HAP-1 (cell line): ENCODE results near the gene TACC3.

ENCODE experiments used
- DNase-seq, 2 experiments: peaks; one replicate each; pipeline ENCODE4 v3.0.0-alpha.2; 2016 to 2020; ENCODE audit warnings: low spot score in 2 of 2
- H3K27me3 ChIP-seq: fragments of 250-450 bp; sonication (Bioruptor Pico); 2 replicates; pipeline ENCODE4 v1.5.1; 2020; ENCODE audit warnings: low read depth, mild to moderate bottlenecking, moderate library complexity
- H3K36me3 ChIP-seq: fragments of 250-450 bp; sonication (Bioruptor Pico); replicated peaks from 2 replicates; pipeline ENCODE4 v1.5.1; 2020; ENCODE audit warnings: mild to moderate bottlenecking
- H3K4me1 ChIP-seq: fragments of 250-450 bp; sonication (Bioruptor Pico); 2 replicates; pipeline ENCODE4 v1.5.1; 2020; ENCODE audit warnings: mild to moderate bottlenecking
- H3K4me3 ChIP-seq: fragments of 250-450 bp; sonication (Bioruptor Pico); 2 replicates; pipeline ENCODE4 v1.5.1; 2020; ENCODE audit warnings: mild to moderate bottlenecking, moderate library complexity
- H3K9me3 ChIP-seq: fragments of 250-450 bp; sonication (Bioruptor Pico); 2 replicates; pipeline ENCODE4 v1.5.1; 2020; ENCODE audit warnings: mild to moderate bottlenecking, moderate library complexity
- in situ Hi-C: fragments of 300-500 bp; cut with MboI; formaldehyde crosslinking; loops from 3 replicates; pipeline ENCODE4 v1.14.3; 2020; ENCODE audit warnings: low sequenced_read_pairs, inconsistent platforms, mixed read lengths

Gene TACC3

DNA sequence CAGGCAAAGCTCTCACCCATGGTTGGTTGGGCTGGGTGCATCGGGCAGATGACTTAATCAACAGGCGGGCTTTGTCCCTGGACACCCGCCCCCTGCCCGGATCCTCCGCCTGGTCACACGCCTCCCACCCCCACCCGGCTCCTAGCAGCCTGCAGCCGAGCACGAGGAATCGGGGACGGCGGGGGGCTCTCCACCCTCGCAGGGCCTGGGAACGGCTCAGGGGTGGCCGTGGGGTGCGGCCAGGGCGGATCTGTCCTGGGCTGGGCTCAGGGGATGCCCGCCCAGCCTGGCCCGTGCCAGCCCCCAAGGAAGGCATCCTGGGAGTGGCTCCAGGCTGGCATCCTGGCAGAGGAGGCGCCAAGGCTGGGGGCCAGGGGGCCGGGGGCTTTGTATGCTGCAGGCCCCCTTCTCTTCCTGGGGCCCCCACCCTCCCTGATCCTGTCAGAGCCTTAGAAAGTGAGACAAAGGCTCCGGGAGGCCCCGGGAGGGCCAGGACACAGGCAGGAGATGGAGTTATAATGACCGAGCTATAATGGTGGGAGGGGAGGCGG, 39.3 kb downstream of the TACC3 start:
- H3K4me1 ChIP-seq, result peaks cover 8% of the 10 kb centered on the region
- in situ Hi-C loops, result no loop called here
- no peak for DNase-seq
- no peaks in the 10 kb centered on the region for H3K36me3 ChIP-seq
- no peaks in the 10 kb centered on the region for H3K27me3 ChIP-seq
- H3K4me3 ChIP-seq, result no peak overlapping the region
- H3K9me3 ChIP-seq, result no peaks in the 10 kb centered on the region

DNA sequence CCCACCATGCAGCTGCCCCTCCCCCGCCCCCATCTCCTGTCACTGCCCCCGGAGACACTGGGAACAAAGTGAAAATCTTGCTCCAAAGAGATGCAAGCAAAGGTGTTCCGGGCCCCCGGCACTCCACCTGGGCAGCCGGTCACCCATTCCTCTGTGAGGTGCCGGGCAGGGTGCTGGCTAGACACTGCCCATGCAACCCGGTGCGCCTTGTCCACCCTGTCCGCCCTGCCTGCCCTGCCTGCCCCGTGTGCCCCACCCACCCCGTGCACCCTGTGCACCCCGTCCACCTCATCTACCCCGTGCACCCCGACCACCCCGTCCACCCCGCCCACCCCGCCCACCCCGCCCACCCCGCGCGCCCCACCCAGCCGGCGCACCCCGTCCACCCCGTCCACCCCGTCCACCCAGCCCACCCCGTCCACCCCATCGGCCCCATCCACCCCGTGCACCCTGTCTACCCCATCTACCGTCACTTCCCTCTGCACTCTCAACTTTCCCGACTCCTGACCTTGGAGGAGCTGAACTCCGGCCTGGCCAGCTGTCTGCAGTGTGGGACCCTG, 39.9 kb downstream of the TACC3 start:
- peaks cover 8% of the 10 kb centered on the region for H3K4me1 ChIP-seq
- H3K27me3 ChIP-seq, result no peaks in the 10 kb centered on the region
- no peak overlapping the region for H3K4me3 ChIP-seq
- in situ Hi-C loops, result no loop called here
- no peaks in the 10 kb centered on the region for H3K36me3 ChIP-seq
- DNase-seq, result no peak
- H3K9me3 ChIP-seq, result no peaks in the 10 kb centered on the region

DNA sequence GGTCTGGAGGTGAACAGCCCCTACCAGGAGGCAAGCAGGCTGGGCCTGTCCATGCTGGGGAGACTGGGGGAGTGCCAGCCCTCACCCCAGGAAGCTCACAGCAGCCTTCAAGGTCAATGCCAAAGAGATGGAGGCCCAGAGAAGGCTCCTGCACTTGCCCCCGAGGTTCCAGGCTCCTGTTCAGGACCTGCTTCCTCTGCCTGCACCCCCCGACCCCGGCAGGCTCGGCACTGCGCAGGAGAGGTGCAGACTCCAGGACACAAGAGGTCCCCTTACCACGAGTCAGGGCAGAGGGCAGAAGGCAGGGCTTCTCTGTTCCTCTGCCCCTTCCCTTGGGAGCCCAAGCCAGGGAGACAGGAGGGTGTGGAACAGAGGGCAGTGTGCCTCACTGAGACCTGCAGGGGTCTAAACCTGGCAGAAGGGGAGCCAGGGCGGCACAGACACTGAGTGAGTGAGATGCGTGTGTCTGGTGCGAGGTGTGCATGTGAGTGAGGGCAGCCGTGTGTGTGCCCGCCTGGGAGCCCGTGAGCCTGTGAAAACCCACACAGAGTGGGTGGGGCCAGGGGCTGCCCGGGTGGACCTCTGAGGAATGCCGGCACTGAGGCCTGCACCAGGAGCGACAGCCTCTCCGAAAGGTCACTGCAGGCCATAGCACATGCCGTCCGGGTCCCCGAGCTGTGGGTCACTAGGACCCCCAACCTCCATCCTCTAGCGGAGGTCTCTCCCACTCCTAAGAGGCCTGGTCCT, 41.1 kb downstream of the TACC3 start:
- peaks cover 15% of the 10 kb centered on the region for H3K4me1 ChIP-seq

DNA sequence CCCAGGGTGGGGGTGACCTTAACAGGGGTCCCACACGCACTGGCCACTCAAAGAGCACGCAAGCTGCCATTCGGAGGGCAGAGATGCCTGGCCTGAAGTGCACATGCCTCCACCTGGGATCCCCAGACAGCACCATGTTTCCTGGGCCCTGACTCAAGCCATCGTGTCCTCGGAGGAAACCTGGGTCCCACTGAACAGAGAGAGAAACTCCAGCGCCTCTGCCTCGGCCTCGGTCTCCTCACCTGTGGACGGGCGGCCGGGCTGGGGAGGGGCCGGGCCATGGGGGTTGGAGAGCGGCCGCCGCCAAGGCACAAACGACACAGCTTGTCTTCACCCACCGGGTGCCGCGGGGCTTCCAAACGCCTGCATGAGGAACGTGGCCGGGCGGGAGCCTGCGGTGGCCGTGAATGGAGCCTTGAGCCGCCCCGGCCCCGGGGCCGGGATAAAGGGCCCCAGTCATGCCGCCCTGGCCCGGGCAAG, 41.8 kb downstream of the TACC3 start:
- H3K4me3 ChIP-seq, result no peak overlapping the region

More for the DNA sequence above, 41.1 kb downstream of the TACC3 start:
- H3K4me3 ChIP-seq, result no peak overlapping the region
- no peaks in the 10 kb centered on the region for H3K27me3 ChIP-seq
- in situ Hi-C loops, result no loop called here
- no peak for DNase-seq
- H3K9me3 ChIP-seq, result no peaks in the 10 kb centered on the region
- H3K36me3 ChIP-seq, result no peaks in the 10 kb centered on the region

DNA sequence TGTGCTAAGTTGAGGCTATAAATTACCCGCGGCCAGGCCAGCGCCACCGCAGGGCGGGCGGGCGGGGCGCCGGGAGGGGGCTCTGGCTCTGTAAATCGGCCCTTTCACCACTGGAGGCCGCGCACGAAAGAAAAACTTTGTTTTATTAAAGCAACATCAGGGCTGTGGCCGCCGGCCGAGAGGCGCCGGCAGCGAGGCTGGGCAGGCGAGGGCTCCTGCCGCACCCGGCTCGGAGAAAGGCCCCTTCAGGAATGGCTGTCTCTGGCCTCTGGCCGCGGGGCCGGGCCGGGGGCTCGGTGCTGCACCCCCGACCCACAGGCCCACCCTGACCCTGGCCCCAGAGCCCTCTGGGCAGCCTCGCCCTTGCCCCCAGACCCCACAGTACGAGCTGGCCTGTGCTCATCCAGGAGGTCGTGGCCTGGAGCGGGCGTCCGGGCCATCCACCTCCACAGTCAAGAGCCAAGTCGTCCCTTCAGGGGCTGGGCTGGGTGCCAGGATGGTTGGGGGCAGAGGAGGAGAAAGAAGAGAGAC, 42.3 kb downstream of the TACC3 start:
- no peaks in the 10 kb centered on the region for H3K27me3 ChIP-seq
- peak; percentile 56 to 81 for DNase-seq
- no peak overlapping the region for H3K4me3 ChIP-seq
- H3K36me3 ChIP-seq, result no peaks in the 10 kb centered on the region
- in situ Hi-C loops, result no loop called here
- H3K4me1 ChIP-seq, result peaks cover 19% of the 10 kb centered on the region
- H3K9me3 ChIP-seq, result no peaks in the 10 kb centered on the region

More for the DNA sequence above, 41.8 kb downstream of the TACC3 start:
- Histone ChIP-seq H3K4me1 (peaks cover 17% of the 10 kb centered on the region), H3K9me3 (no peaks in the 10 kb centered on the region), H3K27me3 (no peaks in the 10 kb centered on the region), H3K36me3 (no peaks in the 10 kb centered on the region)
- no peak for DNase-seq
- in situ Hi-C loops, result no loop called here

DNA sequence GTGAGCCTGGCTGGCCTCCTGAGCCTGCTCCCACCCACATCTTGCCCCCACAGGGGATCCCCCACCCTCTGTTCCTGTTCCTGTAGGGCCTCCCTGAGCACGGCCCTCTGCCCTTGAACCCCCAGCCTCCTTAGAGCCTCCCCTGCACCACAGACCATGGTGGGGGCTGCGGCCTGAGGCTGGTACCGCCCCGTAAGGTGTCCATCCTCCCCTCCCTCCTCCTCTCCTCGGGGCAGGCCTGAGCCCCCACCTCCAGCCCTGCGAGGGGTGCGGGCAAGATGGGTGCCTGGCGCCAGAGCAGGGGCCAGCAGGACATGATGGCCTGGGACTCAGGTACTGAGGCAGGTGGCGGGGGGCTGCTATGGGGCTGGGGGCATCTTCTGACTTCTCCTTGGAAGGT, 43.3 kb downstream of the TACC3 start:
- in situ Hi-C loops, result no loop called here
- Histone ChIP-seq H3K4me3 (no peak overlapping the region), H3K36me3 (no peaks in the 10 kb centered on the region), H3K4me1 (peaks cover 19% of the 10 kb centered on the region), H3K27me3 (no peaks in the 10 kb centered on the region), H3K9me3 (no peaks in the 10 kb centered on the region)
- no peak for DNase-seq

DNA sequence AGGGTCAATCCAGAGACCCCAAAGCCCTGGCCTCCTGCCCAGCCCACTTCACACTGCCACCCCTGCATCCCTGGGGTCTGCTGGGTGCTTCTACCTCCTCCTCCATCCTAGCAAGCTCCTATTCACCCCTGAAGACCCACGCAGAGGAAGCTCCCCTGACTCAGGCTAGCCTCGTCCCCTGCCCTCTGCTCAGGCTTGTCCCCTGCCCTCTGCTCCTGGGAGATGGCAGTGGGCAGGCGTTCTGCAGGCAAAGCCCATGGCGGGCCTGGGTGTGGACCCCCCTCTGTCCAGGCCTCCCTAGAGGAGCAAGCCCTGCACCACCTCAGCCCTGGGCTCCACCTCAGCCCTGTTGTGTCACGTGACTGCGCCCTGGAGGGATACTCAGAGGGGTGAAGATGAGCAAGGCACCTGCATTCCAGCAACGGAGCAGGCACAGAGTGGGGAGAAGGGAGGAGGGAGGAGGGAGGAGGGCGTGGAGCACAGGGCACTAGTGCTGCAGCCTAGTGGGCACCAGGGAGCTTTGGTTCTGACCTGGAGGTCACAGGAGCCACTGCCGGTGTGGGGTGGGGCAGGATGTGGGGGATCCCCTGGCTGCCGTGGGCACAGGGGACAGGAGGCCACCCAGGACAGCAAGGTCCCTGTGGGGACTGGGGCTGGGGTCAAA, 44.2 kb downstream of the TACC3 start:
- no peaks in the 10 kb centered on the region for H3K9me3 ChIP-seq
- H3K4me1 ChIP-seq, result peaks cover 23% of the 10 kb centered on the region
- H3K27me3 ChIP-seq, result no peaks in the 10 kb centered on the region
- DNase-seq, result no peak
- in situ Hi-C loops, result no loop called here
- H3K4me3 ChIP-seq, result no peak overlapping the region
- no peaks in the 10 kb centered on the region for H3K36me3 ChIP-seq

DNA sequence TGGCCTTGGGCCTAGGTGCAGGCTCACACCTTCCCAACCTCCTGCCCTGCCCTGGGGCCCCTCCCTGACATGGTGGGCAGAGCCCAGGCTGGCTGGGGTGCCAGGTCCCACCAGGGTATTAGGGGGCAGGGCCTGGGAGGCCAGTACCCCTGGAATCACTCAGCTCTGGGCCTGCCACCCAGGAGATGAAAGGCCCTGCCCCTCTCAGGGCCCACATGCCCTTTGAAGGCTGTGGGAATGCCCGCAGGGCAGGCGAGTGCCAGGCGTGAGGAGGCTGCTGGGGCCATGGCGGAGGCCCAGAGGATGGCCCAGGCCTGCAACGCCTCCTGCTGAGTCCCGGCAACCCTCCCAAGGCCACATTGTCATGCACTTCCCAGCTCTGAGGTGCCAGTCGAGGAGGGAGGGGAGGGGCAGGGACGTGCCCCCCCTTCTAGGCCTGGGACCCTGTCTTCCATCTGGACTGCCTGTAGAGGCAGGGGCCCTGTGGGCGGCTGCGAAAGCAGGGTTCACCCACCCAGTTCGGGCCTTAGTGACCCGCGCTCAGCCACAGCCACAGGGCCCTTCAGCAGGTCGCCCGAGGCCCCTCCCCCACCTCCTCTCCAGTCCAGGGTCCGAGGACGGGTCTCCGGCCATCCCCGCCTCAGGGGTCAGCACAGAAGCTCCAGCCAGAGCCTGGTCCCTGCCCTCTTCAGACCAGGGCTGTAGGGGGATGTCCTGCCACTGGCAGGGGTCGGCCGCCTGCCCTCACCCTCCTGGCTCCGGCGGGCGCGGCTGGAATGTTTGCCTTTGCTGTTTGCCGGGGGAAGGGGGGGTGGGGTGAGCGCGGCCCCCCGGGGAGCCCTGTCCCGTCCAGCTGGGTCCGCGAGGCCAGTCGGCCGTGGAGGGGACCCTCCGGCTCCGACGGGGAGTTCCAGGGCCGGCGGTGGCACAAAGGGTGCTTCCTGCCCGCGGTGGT, 45.1 kb downstream of the TACC3 start:
- Histone ChIP-seq H3K4me1 (peaks cover 23% of the 10 kb centered on the region), H3K9me3 (no peaks in the 10 kb centered on the region), H3K36me3 (no peaks in the 10 kb centered on the region), H3K4me3 (peak overlapping the region; percentile 10), H3K27me3 (no peaks in the 10 kb centered on the region)
- peak in 1 of 2 experiments; percentile 56 for DNase-seq
- in situ Hi-C loops, result no loop called here

DNA sequence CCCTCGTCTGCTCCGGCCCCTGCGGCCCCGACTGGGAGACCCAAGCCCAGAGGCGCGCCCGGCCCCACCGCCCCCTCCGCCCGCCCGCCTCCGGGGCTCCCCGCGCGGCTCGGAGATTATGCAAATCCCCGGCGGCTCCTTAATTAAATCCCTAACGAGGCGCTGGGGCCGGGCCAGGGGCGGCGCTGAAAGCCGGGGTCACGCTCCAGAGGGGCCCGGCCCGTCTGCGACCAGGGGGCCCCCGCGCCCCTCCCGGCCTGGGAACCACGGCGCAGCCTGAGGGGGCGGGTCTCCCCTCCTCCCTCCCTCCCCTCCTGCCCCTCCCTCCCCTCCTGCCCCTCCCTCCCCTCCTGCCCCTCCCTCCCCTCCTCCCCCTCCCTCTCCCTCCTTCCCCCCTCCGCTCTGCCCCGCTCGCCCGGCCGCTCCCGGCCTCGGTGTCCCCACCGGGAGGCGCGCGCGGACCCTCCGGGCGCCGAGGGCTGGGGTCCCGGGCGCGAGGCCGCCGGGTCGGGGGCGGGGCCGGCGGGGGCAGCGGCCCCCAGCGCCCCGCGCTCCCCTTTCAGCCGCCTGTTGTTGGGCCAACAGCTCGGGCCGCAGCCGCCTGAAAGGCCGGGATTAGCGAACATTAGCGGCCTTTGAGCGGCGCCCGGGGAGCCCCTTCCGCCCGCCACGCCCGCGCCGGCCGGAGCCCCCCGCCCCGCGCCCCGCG, 45.9 kb downstream of the TACC3 start:
- H3K4me3 ChIP-seq, result peak overlapping the region; percentile 10
- H3K9me3 ChIP-seq, result no peaks in the 10 kb centered on the region
- no peaks in the 10 kb centered on the region for H3K27me3 ChIP-seq
- H3K4me1 ChIP-seq, result peaks cover 23% of the 10 kb centered on the region
- in situ Hi-C loops, result no loop called here
- peak; percentile 22 to 76 for DNase-seq
- no peaks in the 10 kb centered on the region for H3K36me3 ChIP-seq

DNA sequence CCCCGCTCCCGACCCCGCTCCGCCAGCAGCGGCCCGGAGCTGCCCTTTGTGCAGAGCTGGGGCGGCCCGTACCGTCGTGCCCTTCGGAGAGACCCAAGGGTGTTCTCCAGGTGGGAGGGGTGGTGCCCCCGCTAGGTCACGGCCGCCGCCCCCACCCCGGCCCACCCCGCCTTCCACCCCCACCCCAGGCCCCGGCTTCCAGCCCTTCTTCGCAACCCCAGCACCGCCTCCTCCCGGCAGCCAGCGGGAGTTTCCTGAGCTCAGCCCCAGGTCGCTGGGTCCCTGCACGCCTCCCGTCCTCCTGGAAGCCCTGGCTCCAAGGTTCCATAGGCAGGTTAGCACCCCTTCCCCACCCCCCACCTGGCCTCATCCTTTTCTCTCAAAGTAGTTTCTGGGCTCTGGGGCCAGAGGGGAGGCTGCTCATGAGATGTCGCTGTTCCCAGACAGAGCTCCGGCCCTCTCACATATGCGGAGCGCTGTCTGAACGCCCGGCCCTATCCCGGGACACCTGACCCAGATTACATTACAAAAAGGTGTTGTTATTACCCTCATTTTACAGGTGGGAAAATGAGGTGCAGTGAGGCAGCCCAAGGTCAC, 46.5 kb downstream of the TACC3 start:
- Histone ChIP-seq H3K4me3 (peak overlapping the region; percentile 13), H3K4me1 (peaks cover 23% of the 10 kb centered on the region), H3K36me3 (no peaks in the 10 kb centered on the region), H3K27me3 (no peaks in the 10 kb centered on the region), H3K9me3 (no peaks in the 10 kb centered on the region)
- peak; percentile 34 to 81 for DNase-seq
- in situ Hi-C loops, result no loop called here

DNA sequence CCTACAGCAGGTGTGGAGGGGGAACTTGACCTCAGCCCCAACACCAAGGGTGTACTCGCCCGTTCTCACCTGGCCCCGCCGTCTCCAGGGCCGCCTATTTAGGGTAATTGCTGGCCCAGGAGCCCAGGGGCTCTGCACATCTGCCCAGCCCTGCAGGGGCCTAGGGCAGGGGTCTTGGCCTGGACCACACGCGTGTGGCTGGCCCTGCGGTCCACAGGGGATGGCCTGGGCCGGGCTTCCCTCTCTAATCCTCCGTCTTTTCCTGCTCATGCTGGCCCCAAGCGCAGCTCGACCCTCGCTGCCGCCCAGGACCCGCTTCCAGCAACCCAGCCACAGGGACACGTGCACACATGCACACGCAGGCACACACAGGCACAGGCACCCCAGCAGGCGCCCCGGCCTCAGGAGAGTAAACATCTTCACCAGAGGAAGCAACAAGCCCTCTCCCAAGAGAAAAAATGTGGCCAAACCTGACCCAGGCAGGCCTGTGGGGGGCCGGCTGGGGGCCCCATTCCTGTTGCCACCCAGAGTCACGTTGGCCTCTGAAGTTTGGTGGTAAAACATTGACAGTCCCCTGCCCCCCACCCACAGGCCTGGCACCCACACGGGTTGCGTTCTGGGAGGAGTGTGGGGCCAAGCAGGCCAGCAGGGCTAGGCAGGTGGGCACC, 47.2 kb downstream of the TACC3 start:
- H3K36me3 ChIP-seq, result no peaks in the 10 kb centered on the region
- H3K27me3 ChIP-seq, result no peaks in the 10 kb centered on the region
- H3K4me3 ChIP-seq, result peak overlapping the region; percentile 13; the same call in 1 of the 2 replicates
- H3K4me1 ChIP-seq, result peaks cover 20% of the 10 kb centered on the region
- H3K9me3 ChIP-seq, result no peaks in the 10 kb centered on the region
- DNase-seq, result no peak
- in situ Hi-C loops, result no loop called here

DNA sequence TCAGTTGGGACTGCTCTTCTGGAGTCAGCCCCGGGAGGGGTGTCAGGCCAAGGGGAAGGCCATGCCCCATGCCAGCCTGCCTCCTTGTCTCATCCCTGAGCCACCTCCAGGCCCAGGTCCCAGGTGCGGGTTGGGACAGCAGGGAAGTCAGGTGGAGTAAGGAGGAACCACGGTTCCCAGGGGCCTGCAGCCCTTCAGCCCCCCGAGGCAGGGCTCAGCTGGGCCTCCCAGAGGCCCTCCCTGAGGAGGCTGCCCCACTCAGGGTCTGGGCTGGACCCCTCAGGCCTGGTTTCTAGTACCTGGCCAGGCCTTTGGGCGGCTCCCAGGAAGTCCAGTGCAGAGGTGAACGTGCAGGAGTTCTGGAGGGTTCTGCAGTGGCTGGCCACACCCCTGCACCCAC, 48.4 kb downstream of the TACC3 start:
- DNase-seq, result no peak
- H3K36me3 ChIP-seq, result no peaks in the 10 kb centered on the region
- H3K4me3 ChIP-seq, result no peak overlapping the region
- no peaks in the 10 kb centered on the region for H3K27me3 ChIP-seq
- no peaks in the 10 kb centered on the region for H3K9me3 ChIP-seq
- in situ Hi-C loops, result no loop called here
- peaks cover 15% of the 10 kb centered on the region for H3K4me1 ChIP-seq
